Spleen (tissue), 7 donors: ENCODE measurements around the gene VCL.

ENCODE experiments used
- CTCF ChIP-seq, 11 experiments: fragments of 200-600 bp in 7 of 11; fragments of 450-650 bp in 4 of 11; sonication (generic) in 4 of 11; IDR thresholded peaks in 8 of 11; conservative IDR thresholded peaks in 3 of 11; 1 replicate in 7 of 11; 2 replicates in 4 of 11; pipeline versions ENCODE4 v1.4.0 to v1.8.0; 2016 to 2021; ENCODE audit warnings: antibody characterized with exemption in 11 of 11, inconsistent platforms in 4 of 11, mild to moderate bottlenecking in 1 of 11
- POLR2A ChIP-seq, 3 donors: fragments of 450-650 bp; IDR thresholded peaks; one replicate each; pipeline ENCODE4 v1.5.1; 2017; ENCODE audit warnings: antibody characterized with exemption in 3 of 3, mild to moderate bottlenecking in 1 of 3
- POLR2AphosphoS5 ChIP-seq, 3 donors: sonication (generic); formaldehyde crosslinking; IDR thresholded peaks; one replicate each; pipeline ENCODE4 v1.5.1; 2017; ENCODE audit warnings: antibody characterized with exemption in 3 of 3
- donor health status: DM: no; HTN: no; CAD: no; lungs with moderate emphysema.
- donor health status: DM: no; HTN: no; CAD: no.
- donor health status: DM: no; HTN: no; CAD: no.

GRCh38 chr10:74150990-74151878, 153.3 kb downstream of the VCL start, which contains the start of gene ADK:
- TF ChIP-seq POLR2A (IDR thresholded peaks at IDR 0.05) (peak in 2 of 3 donors; percentile 51 to 75), CTCF (IDR thresholded peaks at IDR 0.05 in 8 of 11, conservative IDR thresholded peaks at IDR 0.05 in 3 of 11) (peak in 9 of 11 experiments; percentile 4 to 58 (median 39)), POLR2AphosphoS5 (IDR thresholded peaks at IDR 0.05) (peak; percentile 79 to 94 (median 90))
